GM18870 (cell line): ENCODE measurements around the gene NOL12.
"Not testable (repeated sequence)": the region's sequence is repeated elsewhere in the genome, so short reads cannot be mapped to it uniquely, and the experiment has no call there.

Source experiments
- ATAC-seq: cut with Tn5 transposase; IDR thresholded peaks from one replicate; pipeline ENCODE4 v1.9.1; 2021; ENCODE audit warnings: moderate library complexity; ENCODE audit not compliant: unreplicated experiment

Gene NOL12

GRCh38 chr22:37710675-37711074, 24.5 kb downstream of the NOL12 start:
- ATAC-seq: no peak

GRCh38 chr22:37711490-37711889, 25.3 kb downstream of the NOL12 start:
- ATAC-seq: no peak

GRCh38 chr22:37713761-37714160, 27.6 kb downstream of the NOL12 start:
- ATAC-seq: no peak

- ATAC-seq: no peak
Observed at GRCh38 chr22:37714634-37715033, 28.5 kb downstream of the NOL12 start.

GRCh38 chr22:37715760-37716159, 29.6 kb downstream of the NOL12 start:
- ATAC-seq: no peak

- ATAC-seq: no peak
Observed at GRCh38 chr22:37716708-37717107, 30.6 kb downstream of the NOL12 start.

GRCh38 chr22:37717235-37717634, 31.1 kb downstream of the NOL12 start:
- ATAC-seq: not testable (repeated sequence)

- not testable (repeated sequence) for ATAC-seq
Observed at GRCh38 chr22:37717746-37718305, 31.7 kb downstream of the NOL12 start.

GRCh38 chr22:37725551-37726240, 39.6 kb downstream of the NOL12 start:
- ATAC-seq: no peak

- no peak for ATAC-seq
Observed at GRCh38 chr22:37726241-37726887, 40.2 kb downstream of the NOL12 start.

- no peak for ATAC-seq
Observed at GRCh38 chr22:37728620-37729019, 42.5 kb downstream of the NOL12 start.

GRCh38 chr22:37731804-37732471, 45.8 kb downstream of the NOL12 start:
- ATAC-seq: no peak

GRCh38 chr22:37732699-37733607, 46.8 kb downstream of the NOL12 start:
- no peak for ATAC-seq

- no peak for ATAC-seq
Observed at GRCh38 chr22:37733625-37734401, 47.7 kb downstream of the NOL12 start.

- ATAC-seq: no peak
Observed at GRCh38 chr22:37734402-37734700, 48.2 kb downstream of the NOL12 start.

- ATAC-seq: no peak
Observed at GRCh38 chr22:37734964-37735451, 48.9 kb downstream of the NOL12 start.

- no peak for ATAC-seq
Observed at GRCh38 chr22:37739035-37739434, 52.9 kb downstream of the NOL12 start.

- ATAC-seq: no peak
Observed at GRCh38 chr22:37739611-37740049, 53.5 kb downstream of the NOL12 start.

GRCh38 chr22:37740455-37741311, 54.5 kb downstream of the NOL12 start:
- no peak for ATAC-seq
